DMS79 treated with DMSO at 0.1 percent for 48 hours (cell line): ENCODE results near the gene SFRP2.

Experiments used
- DNase-seq: peaks from one replicate; lab custom pipeline; 2025; lab: John Stamatoyannopoulos, UW

SFRP2 gene

GRCh38 chr4:153798420-153798819 is 9.5 kb upstream of the SFRP2 start:
- DNase-seq = no peak

GRCh38 chr4:153794006-153794405 is 5.1 kb upstream of the SFRP2 start:
- DNase-seq = no peak

- no peak for DNase-seq
These were observed 3.9 kb upstream of the SFRP2 start for GRCh38 chr4:153792618-153793247.

- no peak for DNase-seq
These were observed 3.1 kb upstream of the SFRP2 start for GRCh38 chr4:153791746-153792617.

GRCh38 chr4:153790962-153791551 is 2.2 kb upstream of the SFRP2 start:
- DNase-seq = no peak

- DNase-seq = no peak
These were observed 1.6 kb upstream of the SFRP2 start for GRCh38 chr4:153790500-153790865.

- no peak for DNase-seq
These were observed 1.0 kb upstream of the SFRP2 start for GRCh38 chr4:153789741-153790499.

- DNase-seq = no peak
These were observed 851 bp downstream of the SFRP2 start for GRCh38 chr4:153788051-153788412.

GRCh38 chr4:153787575-153787974 is 1.3 kb downstream of the SFRP2 start:
- no peak for DNase-seq

GRCh38 chr4:153787061-153787560 is 1.8 kb downstream of the SFRP2 start:
- DNase-seq = no peak

GRCh38 chr4:153785910-153786721 is 2.8 kb downstream of the SFRP2 start:
- no peak for DNase-seq

GRCh38 chr4:153784166-153784699 is 4.7 kb downstream of the SFRP2 start:
- no peak for DNase-seq

- DNase-seq = no peak
These were observed 6.3 kb downstream of the SFRP2 start for GRCh38 chr4:153782581-153782980.

- DNase-seq = no peak
These were observed 7.0 kb downstream of the SFRP2 start for GRCh38 chr4:153781717-153782416.

GRCh38 chr4:153781280-153781679 is 7.6 kb downstream of the SFRP2 start:
- DNase-seq = no peak

GRCh38 chr4:153780876-153781275 is 8.0 kb downstream of the SFRP2 start:
- no peak for DNase-seq

GRCh38 chr4:153780221-153780620 is 8.7 kb downstream of the SFRP2 start:
- DNase-seq = no peak

- DNase-seq = no peak
These were observed 10.5 kb downstream of the SFRP2 start for GRCh38 chr4:153778383-153778782.

- no peak for DNase-seq
These were observed 11.5 kb downstream of the SFRP2 start for GRCh38 chr4:153777421-153777820.

GRCh38 chr4:153776601-153777000 is 12.3 kb downstream of the SFRP2 start:
- DNase-seq = no peak
